NOMO-1 treated with DMSO at 0.1 percent for 48 hours (cell line): ENCODE measurements around the gene U2AF2.
"Not testable (repeated sequence)": the region's sequence is repeated elsewhere in the genome, so short reads cannot be mapped to it uniquely, and the experiment has no call there.

Experiments used
- DNase-seq: peaks from one replicate; lab custom pipeline; 2025; ENCODE audit not compliant: unreplicated experiment; lab: John Stamatoyannopoulos, UW

Gene U2AF2

DNA sequence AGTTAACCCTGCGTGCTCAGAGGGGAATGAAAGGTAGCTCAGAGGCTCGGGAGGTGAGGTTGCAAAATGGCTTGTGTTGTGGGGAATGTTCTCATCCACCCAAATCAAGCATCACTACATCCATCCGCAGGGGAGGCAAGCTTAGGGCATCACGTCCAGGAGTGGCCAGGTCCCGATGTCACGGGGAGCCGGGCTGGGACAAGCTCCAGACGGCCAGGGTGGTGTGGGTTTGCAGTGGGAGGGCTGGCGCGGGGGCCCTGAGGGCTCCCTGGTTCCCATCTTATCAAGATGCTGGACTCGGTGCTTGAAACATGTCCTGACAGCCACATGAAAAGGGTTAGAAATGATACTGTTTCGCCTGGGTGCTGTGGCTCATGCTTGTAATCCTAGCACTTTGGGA is 46.0 kb downstream of the U2AF2 start:
- DNase-seq: no peak

DNA sequence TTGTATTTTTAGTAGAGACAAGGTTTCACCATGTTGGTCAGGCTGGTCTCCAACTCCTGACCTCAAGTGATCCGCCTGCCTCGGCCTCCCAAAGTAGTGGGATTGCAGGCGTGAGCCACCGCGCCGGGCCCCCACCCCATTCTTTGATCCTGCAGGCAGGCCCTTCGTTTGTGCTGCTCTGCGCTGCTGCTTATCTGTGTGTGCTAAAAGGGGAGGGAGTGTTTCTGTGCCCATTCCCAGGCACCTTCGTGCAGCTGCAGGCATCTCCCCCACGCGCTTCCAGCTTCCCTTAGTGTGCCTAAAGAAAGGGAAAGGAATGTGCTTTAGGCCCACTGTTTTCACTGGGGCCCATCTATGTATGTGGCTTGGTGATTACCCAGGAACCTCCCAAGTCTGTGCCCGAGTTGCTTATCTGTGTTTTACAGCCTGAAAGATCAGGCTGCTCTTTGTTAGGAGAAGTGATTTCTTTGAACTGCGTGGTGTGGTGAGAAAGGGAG is 47.3 kb downstream of the U2AF2 start:
- no peak for DNase-seq

DNA sequence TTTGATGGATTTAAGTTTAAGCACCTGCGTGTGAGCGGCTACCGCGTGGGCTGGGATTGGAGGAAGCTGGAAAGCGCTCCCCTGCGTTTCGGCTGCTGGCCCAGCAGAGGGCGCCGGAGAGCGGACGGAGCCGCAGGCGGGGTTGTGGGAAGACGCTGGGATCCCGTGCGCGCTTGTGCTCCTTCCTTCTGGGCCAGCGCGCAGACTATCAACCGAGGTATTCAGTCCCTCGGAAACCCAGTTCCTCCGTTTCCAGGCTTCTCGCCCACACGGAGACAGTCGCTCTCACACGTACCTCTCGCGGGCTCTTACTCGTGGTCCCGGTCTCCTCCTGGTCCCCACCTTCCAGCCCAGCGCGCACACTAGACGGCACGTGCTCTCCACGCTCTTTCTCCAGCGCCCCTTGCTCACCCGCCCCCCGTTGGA is 49.0 kb downstream of the U2AF2 start:
- no peak for DNase-seq

DNA sequence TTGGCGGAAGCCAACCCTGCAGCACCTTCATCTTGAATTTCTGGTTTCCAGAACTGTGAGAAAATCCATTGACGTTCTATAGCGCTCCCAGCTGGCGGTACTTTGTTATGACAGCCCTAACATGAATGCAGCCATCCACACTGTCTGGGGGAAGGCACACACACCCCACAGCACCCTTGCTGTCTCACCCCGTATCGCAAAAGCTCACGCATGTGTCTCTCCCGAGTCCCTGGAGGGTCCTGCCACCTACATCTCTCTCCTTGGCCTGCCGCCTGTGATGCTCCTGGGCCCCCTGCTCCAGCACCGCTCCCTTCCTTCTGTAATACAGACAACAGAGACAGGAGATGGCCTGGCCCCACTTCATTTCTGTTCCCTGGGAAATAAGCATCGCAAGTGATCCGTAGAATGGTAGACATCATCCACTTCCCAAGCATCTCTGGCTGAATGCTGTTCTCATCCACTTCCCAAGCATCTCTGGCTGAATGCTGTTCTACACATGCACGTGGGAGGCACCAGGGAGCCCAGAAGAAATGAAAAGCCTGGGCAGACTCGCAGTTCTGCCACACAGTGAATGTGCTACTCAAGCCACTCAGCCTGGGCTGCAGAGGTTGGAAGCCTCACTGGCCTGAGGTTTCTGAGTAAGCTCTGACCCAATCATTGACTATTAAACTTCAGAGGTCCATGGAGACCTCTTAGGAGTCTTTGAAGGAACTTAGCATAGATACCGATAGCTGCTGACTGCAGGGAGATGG is 49.8 kb downstream of the U2AF2 start:
- no peak for DNase-seq

DNA sequence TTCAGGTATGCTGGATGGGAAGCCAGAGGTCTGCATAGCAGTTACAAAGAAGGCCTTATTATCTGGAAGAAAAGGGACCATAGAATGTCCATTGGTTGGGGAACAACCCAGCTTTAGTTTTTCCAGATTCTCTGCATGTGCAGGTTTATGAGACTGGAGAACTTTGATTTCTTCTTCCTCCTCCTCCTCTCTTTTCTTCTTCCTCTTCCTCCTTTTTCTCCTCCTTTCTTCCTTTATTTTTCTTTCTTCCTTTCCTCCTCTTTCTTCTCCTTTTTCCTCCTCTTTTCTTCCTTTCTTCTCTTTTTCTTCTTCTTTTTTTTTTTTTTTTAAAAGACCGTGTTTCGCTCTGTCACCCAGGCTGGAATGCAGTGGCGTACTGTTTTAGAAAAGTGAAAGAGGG is 51.1 kb downstream of the U2AF2 start:
- no peak for DNase-seq

DNA sequence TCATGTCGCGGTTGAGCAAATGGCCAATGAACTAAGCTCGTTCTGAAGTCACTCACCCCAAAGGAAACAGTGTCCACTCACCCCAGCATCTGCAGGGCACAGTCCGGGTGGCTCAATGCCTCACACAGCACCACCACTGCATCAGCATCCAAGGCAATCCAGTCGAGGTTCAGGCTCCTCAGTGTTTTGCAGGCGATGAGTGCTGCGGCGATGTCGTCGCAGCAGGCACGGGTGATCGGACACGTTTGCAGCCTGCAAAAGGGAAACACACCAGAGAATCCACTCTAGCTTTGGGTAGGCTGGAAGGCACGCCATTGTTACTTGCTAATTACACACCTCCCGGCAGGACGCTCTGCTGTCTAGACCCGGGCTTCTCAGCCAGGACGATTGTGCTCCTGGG is 56.9 kb downstream of the U2AF2 start:
- no peak for DNase-seq

DNA sequence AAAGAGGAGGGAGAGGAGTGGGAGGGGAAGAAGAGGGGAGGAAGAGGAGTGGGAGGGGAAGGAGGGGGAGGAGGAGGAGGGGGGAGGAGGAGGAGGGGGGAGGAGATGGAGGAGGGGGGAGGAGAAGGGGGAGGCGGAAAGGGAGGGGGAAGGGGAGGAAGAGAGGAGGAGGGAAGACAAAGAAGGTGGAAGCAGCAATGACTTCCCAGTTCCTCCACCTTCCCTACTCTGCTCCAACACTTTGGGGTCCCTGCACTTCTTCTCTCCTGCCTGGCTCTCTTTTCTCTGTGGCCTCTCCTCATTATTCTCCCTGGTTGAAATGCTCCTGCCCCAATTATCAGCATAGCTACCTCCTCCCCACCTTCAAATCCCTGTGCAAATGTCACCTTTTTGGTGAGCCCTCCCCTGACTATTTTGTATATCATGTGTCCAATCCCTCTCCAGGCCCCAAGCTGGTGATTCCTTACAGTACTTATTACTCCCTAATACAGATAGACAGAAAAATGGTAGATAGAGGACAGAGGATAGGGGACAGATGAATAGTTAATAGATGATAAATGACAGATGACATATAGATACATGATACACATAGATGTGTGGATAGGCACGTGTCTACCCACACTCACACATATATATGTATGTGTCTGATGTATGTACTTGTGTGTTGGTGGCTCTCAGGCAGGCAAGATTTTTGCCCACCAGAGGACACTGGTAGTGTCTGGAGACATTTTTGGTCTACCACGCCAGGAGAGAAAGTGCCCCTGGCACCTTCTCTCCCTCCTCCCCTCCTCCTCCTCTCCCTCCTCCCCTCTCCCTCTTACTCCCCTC is 58.2 kb downstream of the U2AF2 start:
- DNase-seq: no peak

DNA sequence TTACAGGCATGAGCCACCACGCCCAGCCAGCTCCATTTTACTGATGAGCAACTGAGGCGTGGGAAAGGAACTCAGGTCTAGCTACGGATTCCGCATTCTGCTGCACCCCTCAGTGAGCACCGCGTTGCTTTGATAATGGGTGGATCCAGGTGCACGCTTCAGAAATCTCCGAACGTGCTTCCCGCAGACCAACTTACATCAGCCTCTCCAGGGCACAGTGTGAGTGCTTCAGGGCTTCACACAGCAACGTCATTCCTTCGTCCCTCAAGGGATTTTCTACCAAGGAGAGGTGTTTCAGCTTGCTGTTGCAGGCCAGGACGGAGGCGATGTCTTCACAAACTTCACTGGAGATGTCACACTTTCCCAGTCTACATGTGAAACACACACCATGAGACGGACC is 61.7 kb downstream of the U2AF2 start:
- DNase-seq: no peak

DNA sequence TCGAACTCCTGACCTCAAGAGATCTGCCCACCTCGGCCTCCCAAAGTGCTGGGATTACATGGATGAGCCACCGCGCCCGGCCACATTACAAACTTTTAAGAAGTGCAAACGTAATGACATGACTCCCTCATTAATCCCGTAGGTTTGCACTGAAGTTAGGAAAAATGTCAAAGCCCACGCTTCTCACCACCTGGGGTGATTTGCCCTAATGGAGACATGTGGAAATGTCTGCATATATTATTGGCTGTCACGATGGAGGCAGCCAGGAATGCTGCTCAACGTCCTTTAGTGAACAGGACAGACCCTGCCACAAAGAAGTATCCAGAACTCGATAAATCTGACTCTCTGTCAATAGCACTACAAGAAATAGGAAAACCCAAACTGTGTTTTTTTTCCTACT is 62.4 kb downstream of the U2AF2 start:
- no peak for DNase-seq

DNA sequence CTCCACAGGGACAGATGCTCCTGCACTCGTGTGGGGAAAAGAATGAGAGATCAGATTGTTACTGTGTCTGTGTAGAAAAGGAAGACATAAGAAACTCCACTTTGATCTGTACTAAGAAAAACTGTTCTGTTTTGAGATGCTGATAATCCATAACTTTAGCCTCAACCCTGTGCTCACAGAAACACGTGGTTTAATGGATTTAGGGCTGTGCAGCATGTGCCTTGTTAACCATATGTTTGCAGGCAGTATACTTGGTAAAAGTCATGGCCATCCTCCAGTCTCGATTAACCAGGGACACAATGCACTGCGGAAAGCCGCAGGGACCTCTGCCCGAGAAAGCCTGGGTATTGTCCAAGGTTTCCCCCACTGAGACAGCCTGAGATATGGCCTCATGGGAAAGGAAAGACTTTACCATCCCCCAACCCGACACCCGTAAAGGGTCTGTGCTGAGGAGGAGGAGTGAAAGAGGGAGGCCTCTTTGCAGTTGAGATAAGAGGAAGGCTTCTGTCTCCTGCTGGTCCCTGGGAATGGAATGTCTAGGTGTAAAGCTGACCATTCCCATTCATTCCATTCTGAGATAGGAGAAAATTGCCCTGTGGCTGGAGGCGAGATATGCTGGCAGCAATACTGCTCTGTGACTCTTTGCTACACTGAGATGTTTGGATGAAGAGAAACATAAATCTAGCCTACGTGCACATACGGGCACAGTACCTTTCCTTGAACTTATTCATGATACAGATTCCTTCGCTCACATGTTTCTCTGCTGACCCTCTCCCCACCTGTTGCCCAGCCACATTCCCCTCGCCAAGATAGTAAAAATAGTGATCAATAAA is 63.3 kb downstream of the U2AF2 start:
- DNase-seq: not testable (repeated sequence)

DNA sequence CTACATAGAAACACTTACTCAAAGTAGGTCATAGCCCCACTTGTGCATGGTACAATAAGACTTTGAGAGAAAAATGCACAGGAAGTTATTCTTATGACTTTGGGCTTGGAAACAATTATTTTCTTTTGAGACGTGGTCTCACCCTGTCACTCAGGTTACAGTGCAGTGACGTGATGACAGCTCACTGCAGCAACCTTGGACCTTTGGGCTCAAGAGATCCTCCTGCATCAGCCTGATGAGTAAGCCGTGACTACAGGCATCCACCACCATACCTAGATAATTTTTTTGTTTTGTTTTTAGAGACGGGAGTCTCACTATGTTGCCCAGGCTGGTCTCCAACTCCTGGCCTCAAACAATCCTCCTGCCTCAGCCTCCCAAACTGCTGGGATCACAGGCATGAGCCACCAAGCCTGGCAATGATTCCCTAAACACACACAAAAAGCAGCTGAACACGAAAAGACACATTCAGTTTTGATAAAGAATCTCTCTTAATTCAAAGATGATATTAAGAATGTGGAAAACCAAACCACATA is 65.4 kb downstream of the U2AF2 start:
- DNase-seq: no peak

DNA sequence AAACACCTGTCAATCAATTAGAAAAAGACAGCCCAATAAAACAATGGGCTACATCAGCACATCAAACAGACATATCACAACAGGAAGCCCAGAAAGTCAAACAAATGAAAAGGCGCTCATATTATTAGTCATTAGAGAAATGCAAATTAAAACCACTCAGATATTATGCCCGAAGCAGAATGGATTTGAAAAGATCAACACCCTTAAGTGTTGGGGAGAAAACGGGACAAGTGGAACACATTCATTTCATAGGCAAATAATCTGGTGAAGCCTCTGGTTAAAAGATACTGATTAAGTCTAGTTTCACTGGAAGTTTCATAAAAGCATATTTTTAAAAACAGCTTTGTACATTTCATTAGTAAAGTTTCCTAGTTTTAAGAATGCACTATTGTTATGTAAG is 66.0 kb downstream of the U2AF2 start:
- no peak for DNase-seq

DNA sequence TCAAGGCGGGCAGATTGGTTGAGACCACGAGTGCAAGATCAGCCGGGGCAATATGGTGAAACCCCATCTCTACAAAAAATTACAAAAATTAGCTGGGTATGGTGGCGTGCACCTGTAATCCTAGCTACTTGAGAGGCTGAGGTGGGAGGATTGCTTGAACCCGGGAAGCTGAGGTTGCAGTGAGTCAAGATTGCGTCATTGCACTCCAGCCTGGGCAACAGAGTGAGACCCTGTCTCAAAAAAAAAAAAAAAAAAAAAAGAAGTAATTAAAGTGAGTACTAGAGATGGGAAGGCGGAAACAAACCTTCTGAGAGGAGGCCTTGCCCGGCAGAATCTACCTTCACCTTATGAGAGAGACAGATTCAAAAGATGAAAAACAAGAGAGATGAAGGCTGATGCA is 68.7 kb downstream of the U2AF2 start:
- no peak for DNase-seq
